Mesendoderm (in vitro differentiated cells): Measurements from ENCODE around the gene UFD1.

Source experiments
- DNase-seq: peaks from one replicate; pipeline ENCODE4 v3.0.0; 2013
- H2AK5ac ChIP-seq: 2 replicates; pipeline ENCODE4 v1.6.1; 2013; ENCODE audit warnings: low read length, inconsistent platforms
- H2BK120ac ChIP-seq: 2 replicates; pipeline ENCODE4 v1.6.1; 2013; ENCODE audit warnings: low read depth, mild to moderate bottlenecking, low read length, moderate library complexity, mixed read lengths
- H2BK15ac ChIP-seq: replicated peaks from 2 replicates; pipeline ENCODE4 v1.6.1; 2013; ENCODE audit warnings: low read depth, mild to moderate bottlenecking, moderate library complexity
- H2BK5ac ChIP-seq: 2 replicates; pipeline ENCODE4 v1.6.1; 2013; ENCODE audit warnings: low read length, inconsistent platforms
- H3K18ac ChIP-seq: 2 replicates; pipeline ENCODE4 v1.6.1; 2013; ENCODE audit warnings: mild to moderate bottlenecking, low read length, mixed read lengths
- H3K23ac ChIP-seq: one replicate; pipeline ENCODE4 v1.6.1; 2013; ENCODE audit warnings: low read length
- H3K27ac ChIP-seq: 2 replicates; pipeline ENCODE4 v1.5.1; 2013; ENCODE audit warnings: low read depth, mild to moderate bottlenecking, inconsistent platforms, low read length, moderate library complexity
- H3K27me3 ChIP-seq: 2 replicates; pipeline ENCODE4 v1.6.1; 2013; ENCODE audit warnings: low read length, control low read depth, mild to moderate bottlenecking, inconsistent platforms; ENCODE audit not compliant: insufficient read depth, poor library complexity
- H3K36me3 ChIP-seq: 2 replicates; pipeline ENCODE4 v1.6.1; 2013; ENCODE audit warnings: low read length, inconsistent platforms; ENCODE audit not compliant: control insufficient read depth, insufficient read depth
- H3K4ac ChIP-seq: one replicate; pipeline ENCODE4 v1.6.1; 2013; ENCODE audit warnings: low read depth, mild to moderate bottlenecking, low read length, moderate library complexity
- H3K4me1 ChIP-seq: 2 replicates; pipeline ENCODE4 v1.6.1; 2013; ENCODE audit warnings: low read depth, low read length, inconsistent platforms; ENCODE audit not compliant: control insufficient read depth
- H3K4me2 ChIP-seq: 2 replicates; pipeline ENCODE4 v1.6.1; 2013; ENCODE audit warnings: low read length
- H3K4me3 ChIP-seq: 2 replicates; pipeline ENCODE4 v1.5.1; 2013; ENCODE audit warnings: mild to moderate bottlenecking, low read length
- H3K56ac ChIP-seq: one replicate; pipeline ENCODE4 v1.6.1; 2013; ENCODE audit warnings: low read length
- H3K79me1 ChIP-seq: 2 replicates; pipeline ENCODE4 v1.6.1; 2013; ENCODE audit warnings: low read length, inconsistent platforms
- H3K79me2 ChIP-seq: 2 replicates; pipeline ENCODE4 v1.6.1; 2013; ENCODE audit warnings: mild to moderate bottlenecking, low read length; ENCODE audit not compliant: control insufficient read depth, insufficient read depth
- H3K9ac ChIP-seq: 2 replicates; pipeline ENCODE4 v1.6.1; 2013; ENCODE audit warnings: low read length, inconsistent platforms
- H4K5ac ChIP-seq: one replicate; pipeline ENCODE4 v1.6.1; 2013; ENCODE audit warnings: low read length
- H4K8ac ChIP-seq: one replicate; pipeline ENCODE4 v1.6.1; 2013; ENCODE audit warnings: low read depth, mild to moderate bottlenecking, control low read depth, low read length, moderate library complexity
- WGBS: extraction: QIAGEN DNeasy Blood & Tissue Kit; methylation state at CpG from one replicate; pipeline ENCODE4 v1.1.7; 2013; ENCODE audit warnings: low lambda C conversion rate, missing lambda C conversion rate; ENCODE audit not compliant: insufficient coverage; ENCODE audit errors: extremely low coverage; 5-methylcytosine and 5-hydroxymethylcytosine counted together

UFD1 gene

GRCh38 chr22:19506212-19506611 is 27.2 kb upstream of the UFD1 start:
- no peak overlapping the region for H4K5ac ChIP-seq
- no peak overlapping the region for H3K4me2 ChIP-seq
- no peaks in the 10 kb centered on the region for H3K79me2 ChIP-seq
- no peak overlapping the region for H3K9ac ChIP-seq
- peaks cover 2% of the 10 kb centered on the region for H3K36me3 ChIP-seq
- H3K79me1 ChIP-seq: no peaks in the 10 kb centered on the region
- no peak overlapping the region for H4K8ac ChIP-seq
- WGBS: no CpG with 5 or more reads among the region's 10 CpGs
- no peak overlapping the region for H3K4ac ChIP-seq
- no peak overlapping the region for H2BK120ac ChIP-seq
- no peaks in the 10 kb centered on the region for H3K27me3 ChIP-seq
- no peak overlapping the region for H3K56ac ChIP-seq
- H2AK5ac ChIP-seq: no peak overlapping the region
- no peak for DNase-seq
- no peaks in the 10 kb centered on the region for H3K4me1 ChIP-seq
- H3K23ac ChIP-seq: no peak overlapping the region
- no peak overlapping the region for H3K27ac ChIP-seq
- H2BK5ac ChIP-seq: no peak overlapping the region
- no peak overlapping the region for H2BK15ac ChIP-seq
- no peak overlapping the region for H3K18ac ChIP-seq
- no peak overlapping the region for H3K4me3 ChIP-seq

- no CpG with 5 or more reads among the region's 5 CpGs for WGBS
- H3K79me2 ChIP-seq: no peaks in the 10 kb centered on the region
- H2BK120ac ChIP-seq: no peak overlapping the region
- H2BK15ac ChIP-seq: no peak overlapping the region
- no peak overlapping the region for H3K4me3 ChIP-seq
- no peaks in the 10 kb centered on the region for H3K27me3 ChIP-seq
- no peak overlapping the region for H3K56ac ChIP-seq
- H4K5ac ChIP-seq: no peak overlapping the region
- no peak for DNase-seq
- no peak overlapping the region for H2AK5ac ChIP-seq
- no peak overlapping the region for H3K4ac ChIP-seq
- no peak overlapping the region for H2BK5ac ChIP-seq
- no peak overlapping the region for H3K18ac ChIP-seq
- H3K36me3 ChIP-seq: peaks cover 2% of the 10 kb centered on the region
- H3K23ac ChIP-seq: no peak overlapping the region
- H3K9ac ChIP-seq: no peak overlapping the region
- no peaks in the 10 kb centered on the region for H3K4me1 ChIP-seq
- H4K8ac ChIP-seq: no peak overlapping the region
- no peak overlapping the region for H3K27ac ChIP-seq
- no peaks in the 10 kb centered on the region for H3K79me1 ChIP-seq
- H3K4me2 ChIP-seq: no peak overlapping the region
These were observed 26.7 kb upstream of the UFD1 start for GRCh38 chr22:19505735-19506126.

- Histone ChIP-seq H3K27ac (no peak overlapping the region), H3K79me1 (no peaks in the 10 kb centered on the region), H3K4me1 (no peaks in the 10 kb centered on the region), H3K18ac (no peak overlapping the region), H3K9ac (no peak overlapping the region), H3K4me2 (no peak overlapping the region), H2BK120ac (no peak overlapping the region), H2BK5ac (no peak overlapping the region), H3K4me3 (no peak overlapping the region), H2BK15ac (no peak overlapping the region), H2AK5ac (no peak overlapping the region), H3K4ac (no peak overlapping the region), H4K8ac (no peak overlapping the region), H3K27me3 (no peaks in the 10 kb centered on the region), H3K36me3 (peaks cover 2% of the 10 kb centered on the region), H3K56ac (no peak overlapping the region), H3K79me2 (no peaks in the 10 kb centered on the region), H3K23ac (no peak overlapping the region), H4K5ac (no peak overlapping the region)
- no peak for DNase-seq
- no CpG with 5 or more reads among the region's 18 CpGs for WGBS
These were observed 26.1 kb upstream of the UFD1 start for GRCh38 chr22:19504900-19505734.

GRCh38 chr22:19503869-19504268 is 24.9 kb upstream of the UFD1 start:
- no peak overlapping the region for H2BK15ac ChIP-seq
- no peak overlapping the region for H3K27ac ChIP-seq
- no peak overlapping the region for H2BK120ac ChIP-seq
- H3K79me2 ChIP-seq: no peaks in the 10 kb centered on the region
- H3K4me2 ChIP-seq: no peak overlapping the region
- no CpG with 5 or more reads among the region's 9 CpGs for WGBS
- no peak overlapping the region for H3K18ac ChIP-seq
- no peak overlapping the region for H3K23ac ChIP-seq
- H3K36me3 ChIP-seq: peaks cover 2% of the 10 kb centered on the region
- no peak overlapping the region for H4K5ac ChIP-seq
- no peaks in the 10 kb centered on the region for H3K79me1 ChIP-seq
- no peak overlapping the region for H2AK5ac ChIP-seq
- no peaks in the 10 kb centered on the region for H3K27me3 ChIP-seq
- H3K4me3 ChIP-seq: no peak overlapping the region
- H3K9ac ChIP-seq: no peak overlapping the region
- no peak overlapping the region for H2BK5ac ChIP-seq
- peak; percentile 50 for DNase-seq
- H3K56ac ChIP-seq: no peak overlapping the region
- H4K8ac ChIP-seq: no peak overlapping the region
- no peaks in the 10 kb centered on the region for H3K4me1 ChIP-seq
- H3K4ac ChIP-seq: no peak overlapping the region

GRCh38 chr22:19503367-19503766 is 24.4 kb upstream of the UFD1 start:
- Histone ChIP-seq H2BK120ac (no peak overlapping the region), H2BK5ac (no peak overlapping the region)

More at GRCh38 chr22:19503367-19503766, 24.4 kb upstream of the UFD1 start:
- Histone ChIP-seq H3K27ac (no peak overlapping the region), H3K36me3 (no peaks in the 10 kb centered on the region), H3K4me3 (no peak overlapping the region), H4K8ac (no peak overlapping the region), H2AK5ac (no peak overlapping the region), H3K4ac (no peak overlapping the region), H3K18ac (no peak overlapping the region), H3K9ac (no peak overlapping the region), H4K5ac (no peak overlapping the region), H3K4me1 (no peaks in the 10 kb centered on the region), H3K56ac (no peak overlapping the region), H3K79me1 (no peaks in the 10 kb centered on the region), H2BK15ac (no peak overlapping the region), H3K23ac (no peak overlapping the region), H3K27me3 (no peaks in the 10 kb centered on the region), H3K79me2 (no peaks in the 10 kb centered on the region), H3K4me2 (no peak overlapping the region)
- no peak for DNase-seq
- no CpG with 5 or more reads among the region's 7 CpGs for WGBS
